HG02763 (cell line): ENCODE data around the gene PCDH15.
"Not testable (repeated sequence)": the region's sequence is repeated elsewhere in the genome, so short reads cannot be mapped to it uniquely, and the experiment has no call there.

ENCODE experiments used
- ATAC-seq: cut with Tn5 transposase; IDR thresholded peaks from one replicate; pipeline ENCODE4 v1.9.1; 2021; ENCODE audit warnings: mild to moderate bottlenecking, moderate library complexity; ENCODE audit not compliant: unreplicated experiment

Gene PCDH15

DNA sequence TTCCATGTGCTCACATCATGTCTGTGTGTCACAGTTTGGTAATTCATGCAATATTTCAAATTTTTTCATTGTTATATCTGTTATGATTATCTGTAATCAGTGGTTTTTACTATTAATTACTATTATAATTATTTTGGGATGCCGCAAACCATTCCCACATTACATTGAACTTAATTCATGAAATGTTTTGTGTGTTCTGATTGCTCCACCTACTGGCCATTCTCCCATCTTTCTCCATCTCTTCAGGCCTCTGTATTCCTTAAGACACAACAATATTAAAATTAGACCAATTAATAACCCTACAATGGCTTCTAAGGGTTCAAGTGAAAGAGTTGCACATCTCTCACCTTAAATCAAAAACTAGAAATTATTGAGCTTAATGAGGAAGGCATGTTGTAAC lies 398.5 kb downstream of the PCDH15 start:
- ATAC-seq = no peak

DNA sequence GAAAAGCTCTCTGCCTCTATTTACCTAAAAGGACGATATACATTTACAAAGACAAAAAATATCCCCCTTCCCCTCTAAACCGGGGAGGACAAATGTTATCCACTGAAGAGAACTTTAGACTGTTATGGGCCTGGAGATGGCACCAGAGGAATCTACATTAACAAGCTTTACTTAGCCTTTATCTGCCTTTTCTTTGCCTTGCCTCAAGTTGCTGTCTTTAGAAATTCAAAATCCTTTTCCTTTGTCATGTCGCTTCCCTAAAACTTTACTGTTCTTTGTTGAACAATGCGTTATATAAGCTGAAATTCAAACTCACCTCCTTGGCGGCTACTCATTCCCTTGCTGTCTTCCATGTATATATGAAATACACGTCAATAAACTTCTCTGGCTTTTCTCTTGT lies 405.0 kb downstream of the PCDH15 start:
- no peak for ATAC-seq

DNA sequence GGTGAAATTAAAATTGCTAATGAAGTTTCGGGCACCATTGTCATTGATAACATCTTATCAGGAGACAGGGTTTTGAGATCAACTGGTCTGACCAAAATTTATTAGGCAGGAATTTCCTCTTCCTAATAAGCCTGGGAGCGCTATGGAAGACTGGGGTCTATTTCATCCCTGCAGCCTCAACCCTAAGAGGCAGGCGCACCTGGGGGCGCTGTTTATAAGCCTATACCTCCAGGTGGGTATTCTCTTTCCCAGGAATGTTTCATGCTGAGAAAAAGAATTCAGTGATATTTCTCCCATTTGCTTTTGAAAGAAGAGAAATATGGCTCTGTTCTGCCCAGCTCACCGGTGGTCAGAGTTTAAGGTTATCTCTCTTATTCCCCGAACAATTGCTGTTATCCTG lies 406.4 kb downstream of the PCDH15 start:
- ATAC-seq = not testable (repeated sequence)

DNA sequence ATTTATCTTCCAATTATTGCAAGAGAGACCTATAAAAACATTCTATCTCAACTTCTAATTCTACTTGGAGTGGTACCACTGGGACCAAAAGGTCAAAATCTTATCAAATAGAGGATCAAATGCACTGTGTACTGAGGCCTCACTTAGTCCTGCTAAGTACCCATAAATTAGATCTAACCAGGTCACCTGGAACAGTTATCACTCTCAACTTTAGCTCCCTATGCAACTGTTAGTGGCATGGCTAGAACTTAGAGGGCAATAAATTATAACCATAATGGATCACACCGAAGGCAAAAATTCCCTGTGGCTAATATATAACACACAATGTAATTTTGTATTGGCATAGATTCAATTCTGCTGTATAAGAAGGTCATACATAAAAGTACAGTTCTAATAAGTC lies 428.9 kb downstream of the PCDH15 start:
- ATAC-seq = no peak

DNA sequence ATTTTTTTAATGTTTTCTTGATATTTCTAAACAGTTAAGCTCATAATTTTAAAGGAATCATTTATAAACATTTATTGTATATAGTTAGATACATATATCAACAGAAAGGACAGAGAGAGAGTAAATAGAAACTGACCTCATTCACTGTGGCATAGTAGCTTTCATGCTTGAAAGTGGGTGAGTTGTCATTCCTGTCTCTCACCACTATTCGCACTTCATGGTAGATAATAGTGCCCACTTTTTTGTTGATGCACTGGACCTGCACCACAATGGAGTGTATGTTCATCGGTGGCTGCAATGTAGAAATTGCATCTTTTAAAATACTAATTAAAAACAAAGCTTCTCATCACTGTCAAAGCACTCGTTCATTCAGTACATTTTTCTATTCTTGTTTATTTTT lies 432.0 kb downstream of the PCDH15 start:
- ATAC-seq = no peak

DNA sequence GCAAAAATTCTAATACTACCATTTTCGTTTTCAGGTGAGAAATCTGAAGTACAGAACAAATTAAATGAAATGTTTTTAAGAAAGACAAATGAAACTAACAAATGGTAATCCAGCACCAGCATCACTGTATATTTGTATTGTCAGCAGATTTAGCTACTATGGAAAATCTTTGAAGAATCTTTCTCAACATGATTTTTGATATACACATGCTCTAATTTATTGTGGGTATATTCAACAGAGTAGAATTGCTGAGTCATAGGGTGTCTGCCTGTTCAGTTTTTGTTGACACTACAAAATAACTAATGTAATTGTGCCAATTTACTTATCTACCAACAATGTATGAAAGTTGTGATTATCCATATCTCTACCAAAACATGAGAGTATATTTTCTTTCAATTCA lies 437.6 kb downstream of the PCDH15 start:
- no peak for ATAC-seq

DNA sequence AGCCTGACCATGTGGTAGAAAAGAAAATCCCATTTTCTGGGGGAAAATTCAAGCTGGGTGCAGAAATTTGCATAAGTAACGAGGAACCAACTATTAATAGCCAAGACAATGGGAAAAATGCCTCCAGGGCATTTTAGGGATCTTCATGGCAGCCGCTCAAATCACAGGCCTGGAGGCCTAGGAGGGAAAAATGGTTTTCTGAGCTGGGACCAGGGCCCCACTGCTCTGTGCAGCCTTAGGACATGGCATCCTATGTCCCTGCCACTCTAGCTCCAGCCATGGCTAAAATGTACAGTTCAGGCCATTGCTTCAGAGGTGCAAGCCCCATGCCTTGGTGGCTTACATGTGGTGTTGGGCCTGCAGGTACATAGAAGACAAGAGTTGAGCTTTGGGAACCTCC lies 459.0 kb downstream of the PCDH15 start:
- no peak for ATAC-seq

DNA sequence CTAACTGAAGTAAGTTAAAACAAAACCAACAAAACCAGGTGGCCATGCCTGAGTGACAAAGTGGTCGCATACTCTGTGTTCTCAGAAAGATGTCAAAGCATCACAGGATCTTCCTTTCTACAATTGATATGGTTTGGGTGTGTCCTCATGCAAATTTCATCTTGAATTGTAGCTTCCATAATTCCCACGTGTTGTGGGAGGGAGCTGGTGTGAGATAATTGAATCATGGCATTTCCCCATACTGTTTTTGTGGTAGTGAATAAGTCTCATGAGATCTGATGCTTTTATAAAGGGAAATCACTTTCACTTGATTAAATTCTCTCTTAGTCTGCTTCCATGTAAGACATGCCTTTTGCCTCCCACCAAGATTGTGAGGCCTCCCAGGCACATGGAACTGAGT lies 465.7 kb downstream of the PCDH15 start:
- ATAC-seq = no peak

DNA sequence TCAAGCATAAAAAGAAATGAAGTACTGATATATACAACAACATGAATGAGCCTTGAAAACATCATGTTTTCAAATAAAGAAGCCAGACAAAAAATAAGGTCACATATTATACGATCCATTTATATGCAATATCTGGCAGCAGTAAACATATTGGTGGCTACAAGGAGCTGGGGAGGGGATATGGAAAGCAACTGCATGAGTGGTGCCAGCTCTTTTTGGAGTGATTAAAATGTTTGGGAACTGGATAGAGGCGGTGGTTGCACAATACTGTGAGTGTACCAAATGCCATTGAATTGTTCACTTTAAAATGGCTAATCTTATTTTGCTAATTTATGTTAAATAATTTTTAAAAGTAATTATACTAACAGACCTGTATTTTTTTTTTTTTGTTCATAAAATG lies 481.7 kb downstream of the PCDH15 start:
- ATAC-seq = no peak

DNA sequence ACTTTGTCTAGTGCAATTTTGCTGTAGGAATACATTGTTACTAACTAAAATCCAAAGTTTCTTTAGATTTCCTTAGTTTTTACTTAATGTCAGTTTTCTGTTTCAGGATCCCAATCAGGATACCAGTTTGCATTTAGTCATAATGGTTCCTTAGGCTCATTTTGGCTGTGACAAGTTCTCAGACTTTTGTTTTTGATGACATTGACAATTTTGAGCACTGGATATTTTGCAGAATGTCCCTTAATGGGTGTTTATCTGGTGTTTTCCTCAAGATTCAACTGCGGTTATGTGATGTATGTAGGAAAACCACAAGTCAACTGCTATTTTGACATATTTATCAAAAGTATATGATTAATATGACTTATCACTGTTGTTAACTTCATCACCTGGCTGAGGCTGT lies 482.6 kb downstream of the PCDH15 start:
- ATAC-seq = no peak

DNA sequence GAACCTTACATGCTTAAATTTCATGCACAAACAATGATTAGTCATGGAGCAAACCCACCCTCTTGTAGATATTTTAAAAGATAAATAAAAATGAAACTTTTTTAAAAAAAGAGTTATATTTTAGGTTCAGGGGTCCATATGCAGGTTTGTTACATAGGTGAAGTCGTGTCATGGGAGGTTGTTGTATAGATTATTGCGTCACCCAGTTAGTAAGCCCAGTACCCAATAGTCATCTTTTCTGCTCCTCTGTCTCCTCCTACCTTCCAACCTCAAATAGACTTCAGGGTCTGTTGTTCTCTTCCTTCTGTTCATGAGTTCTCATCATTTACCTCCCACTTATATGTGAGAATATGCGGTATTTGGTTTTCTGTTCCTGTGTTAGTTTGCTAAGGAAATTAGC lies 486.6 kb downstream of the PCDH15 start:
- ATAC-seq = no peak

DNA sequence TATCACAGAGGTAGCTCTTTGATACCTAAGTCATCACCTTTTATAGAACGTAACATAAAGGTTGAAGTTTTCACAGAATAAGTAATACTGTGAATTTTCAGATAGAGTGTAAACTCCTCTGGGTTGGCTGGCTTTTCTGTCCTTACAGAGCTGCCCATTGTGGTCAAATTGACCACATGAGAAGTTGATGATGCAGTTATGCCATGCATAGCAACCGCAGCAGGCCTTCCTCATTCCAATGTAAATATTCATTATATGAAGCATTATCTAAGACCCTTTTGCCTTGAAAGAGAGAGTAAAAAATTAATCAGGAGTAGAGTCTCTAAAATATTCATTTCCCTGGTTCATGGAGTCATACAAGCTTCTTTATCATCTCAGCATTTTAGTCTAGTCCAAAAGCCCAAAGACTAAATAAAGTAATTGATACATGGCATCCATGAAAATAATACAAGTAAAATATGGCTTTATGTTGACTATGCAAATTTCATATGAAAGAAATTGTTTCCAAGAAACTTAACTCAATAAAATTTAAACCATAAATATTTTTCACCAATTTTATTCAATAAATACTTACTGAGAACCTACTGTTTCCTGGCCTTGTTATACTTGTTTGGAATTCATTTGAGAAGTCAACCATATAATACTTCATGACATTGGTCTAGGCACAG lies 516.4 kb downstream of the PCDH15 start:
- ATAC-seq = no peak

DNA sequence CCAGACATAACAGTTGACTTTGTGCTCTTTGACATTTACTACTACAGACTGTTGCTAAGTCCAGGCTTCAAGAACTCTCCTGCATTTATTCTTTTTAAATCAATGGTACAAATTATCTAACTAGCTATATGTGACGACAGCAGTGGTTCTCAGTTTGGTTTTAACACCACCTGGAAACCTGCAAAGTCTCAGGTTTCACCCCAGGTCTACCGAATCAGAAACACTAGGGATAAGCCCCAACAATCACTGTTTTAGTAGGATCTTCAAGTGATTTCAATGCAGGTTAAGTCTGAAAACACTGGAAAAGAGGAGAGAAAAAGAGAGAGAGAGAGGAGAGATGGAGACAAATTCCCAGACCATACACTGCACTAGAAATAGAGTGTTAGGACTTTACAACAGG lies 519.0 kb downstream of the PCDH15 start:
- ATAC-seq = no peak

DNA sequence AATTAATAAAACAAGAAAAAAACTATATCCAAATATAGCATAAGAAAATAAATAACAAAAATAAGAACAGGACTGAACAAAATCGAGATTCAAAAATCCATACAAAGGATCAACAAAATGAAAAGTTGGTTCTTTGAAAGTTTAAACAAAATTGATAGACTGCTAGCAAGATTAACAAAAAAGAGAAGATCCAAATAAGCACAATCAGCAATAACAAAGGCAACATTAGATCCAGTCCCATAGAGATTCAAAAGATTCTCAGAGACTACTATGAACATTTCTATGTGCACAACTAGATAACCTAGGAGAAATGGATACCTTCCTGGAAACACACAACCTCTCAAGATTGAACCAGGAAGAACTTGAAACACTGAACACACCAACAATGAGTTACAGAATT lies 534.6 kb downstream of the PCDH15 start:
- no peak for ATAC-seq

DNA sequence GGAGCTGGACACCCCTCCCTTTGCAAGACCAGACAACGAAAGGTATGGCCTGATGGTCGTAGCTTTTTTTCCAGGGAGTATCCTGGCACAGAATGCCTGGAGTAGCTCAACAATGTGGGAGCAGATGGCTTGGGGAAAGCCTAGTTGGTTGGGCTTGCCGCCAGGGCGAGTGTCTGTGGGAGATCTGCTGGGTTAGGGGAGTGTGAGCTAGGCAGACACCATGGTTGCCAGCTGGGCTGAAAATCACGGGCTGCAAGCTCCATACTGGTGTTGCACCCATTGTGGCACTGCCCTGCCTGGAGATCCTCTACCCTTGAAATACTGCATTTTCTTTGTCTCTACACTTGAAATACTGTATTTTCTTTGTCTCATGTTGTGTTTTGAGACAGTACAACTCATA lies 538.3 kb downstream of the PCDH15 start:
- ATAC-seq = no peak

DNA sequence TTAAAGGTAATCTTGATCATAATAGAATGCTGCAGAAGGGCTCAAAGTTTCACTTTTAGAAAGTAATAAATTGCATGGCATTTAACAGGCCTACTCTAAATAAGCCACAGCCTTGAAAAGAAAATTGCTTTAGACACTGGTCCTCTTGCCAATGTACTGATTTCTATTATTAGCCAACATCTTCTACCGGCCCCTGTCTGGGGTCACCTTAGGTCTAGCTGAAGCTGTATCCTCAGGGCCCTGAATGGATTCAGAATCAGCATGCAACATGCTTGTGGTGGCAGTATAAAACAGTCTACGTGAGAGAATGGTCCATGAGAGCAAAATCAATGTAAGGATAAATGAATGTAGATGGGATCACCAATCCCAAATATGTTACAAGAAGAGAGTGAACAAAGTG lies 541.9 kb downstream of the PCDH15 start:
- no peak for ATAC-seq

DNA sequence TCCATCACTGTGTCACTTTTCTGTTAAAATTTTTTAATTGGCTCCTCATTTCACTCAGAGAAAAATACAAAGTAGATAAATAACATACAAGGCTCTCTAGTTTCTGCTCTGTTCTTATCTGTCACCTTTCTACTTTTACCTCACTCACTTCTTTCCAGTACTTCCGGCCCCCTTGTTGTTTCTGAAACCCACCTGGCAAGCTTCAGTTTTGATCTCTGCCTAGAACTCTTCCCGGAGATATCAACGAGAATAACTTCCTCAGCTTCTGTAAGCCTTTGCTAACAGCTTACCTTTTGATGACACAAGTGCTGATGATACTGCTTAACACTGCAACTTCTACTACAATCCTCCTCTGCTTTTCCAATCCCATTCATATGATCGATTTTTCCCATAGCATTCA lies 566.2 kb downstream of the PCDH15 start:
- no peak for ATAC-seq

DNA sequence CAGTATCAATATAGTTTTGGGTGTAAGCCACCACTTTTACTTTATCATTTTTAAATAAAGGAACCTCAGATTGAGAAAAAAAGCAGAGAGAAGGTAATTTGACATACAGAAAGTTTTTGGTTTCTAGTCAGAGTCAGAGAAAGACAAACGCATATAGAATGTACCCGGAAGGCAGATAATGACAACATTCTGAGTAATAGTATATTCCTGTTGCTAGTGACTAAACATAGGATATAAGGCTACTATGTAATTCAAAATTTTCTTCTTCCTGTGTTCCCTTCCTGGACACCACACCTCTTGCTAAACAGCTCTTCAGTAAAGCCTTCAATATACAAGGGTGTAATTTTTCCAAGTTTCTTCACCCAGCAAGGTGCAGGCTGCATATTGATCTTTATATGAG lies 597.6 kb downstream of the PCDH15 start:
- no peak for ATAC-seq

DNA sequence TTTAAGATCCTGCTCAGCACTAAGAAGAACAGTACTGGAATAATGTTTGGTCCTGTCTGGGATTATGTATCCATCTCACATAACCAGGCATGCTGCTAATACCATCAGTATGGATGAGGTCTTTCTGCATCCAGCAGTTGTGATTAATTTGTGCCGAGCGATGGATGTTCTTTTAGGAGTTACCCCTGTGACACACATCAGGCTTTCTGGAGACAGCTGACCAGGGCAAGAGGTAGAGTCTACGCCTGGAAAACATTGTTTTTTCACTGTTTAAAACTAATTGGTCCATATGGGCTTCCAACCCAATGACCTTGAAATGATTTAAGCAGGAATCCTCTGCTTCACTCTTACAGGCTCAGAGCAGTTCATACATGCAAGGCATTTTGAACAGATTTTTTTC lies 603.0 kb downstream of the PCDH15 start:
- no peak for ATAC-seq

DNA sequence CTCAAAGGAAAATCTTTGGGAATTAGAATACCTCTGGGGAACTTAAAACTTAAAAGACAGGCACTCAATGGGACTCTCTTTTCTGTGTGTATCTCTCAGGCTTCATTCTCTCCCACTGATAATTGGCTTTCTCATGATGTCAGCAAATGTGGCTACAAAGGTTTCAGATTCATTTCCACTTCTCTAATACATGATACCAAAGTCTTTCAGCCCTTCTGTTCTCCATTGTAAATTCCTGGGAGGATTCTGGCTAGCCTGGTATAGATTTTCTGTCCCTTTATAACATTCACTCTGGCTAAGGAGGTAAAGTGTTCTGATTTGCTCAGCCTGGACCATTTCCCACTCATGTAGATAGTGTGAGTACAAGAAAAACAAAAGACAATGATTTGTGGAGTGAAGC lies 606.2 kb downstream of the PCDH15 start:
- no peak for ATAC-seq

DNA sequence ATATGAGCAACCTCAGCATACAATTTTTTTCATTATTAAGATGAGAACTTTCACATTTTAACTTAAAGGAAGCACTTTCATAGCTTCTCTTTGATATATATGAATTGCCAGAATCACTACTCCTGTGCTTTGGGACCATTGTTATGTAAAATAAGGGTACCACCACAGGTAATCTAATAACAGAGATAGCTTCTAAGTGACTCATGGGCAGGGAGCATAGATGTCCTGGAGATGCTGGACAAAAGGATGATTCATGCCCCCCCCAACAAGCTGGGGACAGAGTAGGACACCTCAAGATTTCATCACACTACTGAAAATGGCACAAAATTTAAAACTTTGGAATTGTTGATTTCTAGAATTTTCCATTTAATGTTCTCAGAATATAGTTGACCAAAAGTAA lies 641.1 kb downstream of the PCDH15 start:
- no peak for ATAC-seq

DNA sequence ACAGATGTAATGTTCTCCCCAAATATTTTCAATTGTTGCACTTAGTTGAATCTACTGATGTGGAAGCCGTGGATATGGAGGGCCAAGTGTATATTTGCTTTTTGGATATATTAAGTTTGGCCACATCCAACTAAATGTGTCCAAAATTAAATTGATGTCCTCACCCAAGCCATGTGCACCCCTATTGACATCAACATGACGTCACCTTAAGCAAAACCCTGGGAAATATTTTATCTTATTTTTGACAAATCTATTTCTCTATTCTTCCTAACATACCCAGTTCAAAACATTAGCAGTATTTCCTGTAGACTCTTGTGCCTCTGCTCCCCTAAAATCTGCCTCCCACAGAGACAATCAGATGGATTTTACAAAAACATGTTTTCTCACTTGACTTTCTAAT lies 652.5 kb downstream of the PCDH15 start:
- ATAC-seq = no peak

DNA sequence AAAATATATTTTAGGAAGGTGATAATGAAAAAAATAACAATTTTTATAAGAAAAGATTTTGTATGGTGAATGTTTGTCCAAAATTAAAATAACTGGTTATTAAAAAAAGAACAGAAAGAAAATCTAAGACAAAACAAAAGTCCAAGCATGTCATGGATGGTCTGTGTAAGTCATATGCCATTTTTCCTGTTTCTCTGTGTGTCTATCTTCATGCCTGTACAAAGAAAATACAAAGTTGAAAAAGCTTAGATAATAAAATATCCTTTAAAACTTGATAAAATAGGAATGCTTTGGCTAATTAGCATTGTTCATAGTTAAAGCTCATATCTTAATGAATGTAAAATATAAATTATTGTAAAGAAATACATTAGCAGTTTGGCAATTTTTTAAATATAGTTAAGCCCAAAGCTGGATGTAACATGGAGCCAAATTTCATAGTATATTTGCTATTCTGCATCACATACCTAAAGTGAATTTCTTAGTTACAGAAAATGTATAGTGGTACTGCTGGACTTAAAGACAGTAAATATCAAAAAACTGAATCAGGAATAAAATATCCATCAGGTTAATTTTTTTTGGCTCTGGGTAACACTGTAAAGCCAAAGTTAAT lies 661.1 kb downstream of the PCDH15 start:
- ATAC-seq = no peak
